ENCODE results near the gene VAMP5.

The VAMP5 gene

DNA sequence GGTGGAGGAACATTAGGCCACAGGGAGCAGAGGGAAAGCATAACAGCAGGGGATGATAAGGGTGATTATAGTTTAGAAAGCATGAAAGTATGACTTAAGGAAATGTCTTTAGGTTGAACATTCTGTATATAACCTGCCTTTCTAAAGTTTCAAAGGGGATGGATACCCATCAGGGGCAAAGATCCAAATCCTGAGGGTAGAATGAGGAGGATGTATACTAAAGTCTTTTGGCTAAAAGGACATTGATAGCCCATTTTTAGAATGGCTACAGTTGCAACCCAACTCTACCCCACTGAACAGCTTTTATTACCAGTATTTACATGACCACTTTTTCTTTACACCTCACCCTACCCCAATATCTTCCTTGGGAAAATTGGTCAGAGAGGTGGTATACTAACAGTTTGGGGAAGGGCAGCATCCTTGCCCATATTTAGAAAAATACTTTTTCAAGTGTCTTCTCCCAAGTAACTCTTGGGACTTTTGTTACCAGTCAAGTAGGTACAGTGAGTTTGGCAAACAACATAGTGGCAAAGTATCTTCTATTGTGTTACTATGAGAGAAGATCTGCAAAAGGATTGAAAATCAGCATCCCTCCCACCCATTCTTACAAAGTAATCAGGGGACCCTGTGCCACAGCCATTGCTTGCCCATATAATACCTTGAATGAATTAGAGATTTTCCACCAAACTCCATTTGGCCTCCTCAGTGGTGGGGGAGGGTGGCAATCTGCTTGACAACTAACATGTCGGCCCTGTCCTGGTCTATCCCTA, 37.0 kb upstream of the VAMP5 start:
- DNase-seq: no peak
- Histone ChIP-seq H3K4me3 (ENCODE audit: low read length) (no peak overlapping the region), H3K79me2 (ENCODE audit: low read length) (peaks cover 10% of the 10 kb centered on the region), H3K36me3 (replicated peaks; ENCODE audit: insufficient read depth, low read length) (peaks cover 10% of the 10 kb centered on the region), H2AFZ (ENCODE audit: low read length) (no peak overlapping the region), H3K27ac (ENCODE audit: low read length) (no peak overlapping the region), H4K20me1 (ENCODE audit: insufficient read depth, low read length) (peaks cover 13% of the 10 kb centered on the region; the same call in 1 of the 2 replicates), H3K9me2 (replicated peaks; ENCODE audit: insufficient read depth, low read length) (no peaks in the 10 kb centered on the region), H3K4me1 (ENCODE audit: low read length) (no peaks in the 10 kb centered on the region), H3F3A (ENCODE audit: insufficient read depth, low read length) (peaks cover 52% of the 10 kb centered on the region), H3K9me3 (replicated peaks; ENCODE audit: insufficient read depth, low read length) (no peaks in the 10 kb centered on the region), H3K27me3 (replicated peaks; ENCODE audit: insufficient read depth, low read length) (no peaks in the 10 kb centered on the region), H3K9ac (ENCODE audit: low read length) (no peak overlapping the region), H3K4me2 (ENCODE audit: low read depth, low read length) (no peak overlapping the region)
- no peak for TF ChIP-seq EZH2phosphoT487 (IDR thresholded peaks at IDR 0.05; ENCODE audit: low read length)
- TF ChIP-seq, protein P1, sequence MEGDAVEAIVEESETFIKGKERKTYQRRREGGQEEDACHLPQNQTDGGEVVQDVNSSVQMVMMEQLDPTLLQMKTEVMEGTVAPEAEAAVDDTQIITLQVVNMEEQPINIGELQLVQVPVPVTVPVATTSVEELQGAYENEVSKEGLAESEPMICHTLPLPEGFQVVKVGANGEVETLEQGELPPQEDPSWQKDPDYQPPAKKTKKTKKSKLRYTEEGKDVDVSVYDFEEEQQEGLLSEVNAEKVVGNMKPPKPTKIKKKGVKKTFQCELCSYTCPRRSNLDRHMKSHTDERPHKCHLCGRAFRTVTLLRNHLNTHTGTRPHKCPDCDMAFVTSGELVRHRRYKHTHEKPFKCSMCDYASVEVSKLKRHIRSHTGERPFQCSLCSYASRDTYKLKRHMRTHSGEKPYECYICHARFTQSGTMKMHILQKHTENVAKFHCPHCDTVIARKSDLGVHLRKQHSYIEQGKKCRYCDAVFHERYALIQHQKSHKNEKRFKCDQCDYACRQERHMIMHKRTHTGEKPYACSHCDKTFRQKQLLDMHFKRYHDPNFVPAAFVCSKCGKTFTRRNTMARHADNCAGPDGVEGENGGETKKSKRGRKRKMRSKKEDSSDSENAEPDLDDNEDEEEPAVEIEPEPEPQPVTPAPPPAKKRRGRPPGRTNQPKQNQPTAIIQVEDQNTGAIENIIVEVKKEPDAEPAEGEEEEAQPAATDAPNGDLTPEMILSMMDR (IDR thresholded peaks at IDR 0.05; ENCODE audit: low read length): no peak
- TF ChIP-seq EZH2 (optimal IDR thresholded peaks at IDR 0.05; ENCODE audit: low read depth, low read length): no peak

DNA sequence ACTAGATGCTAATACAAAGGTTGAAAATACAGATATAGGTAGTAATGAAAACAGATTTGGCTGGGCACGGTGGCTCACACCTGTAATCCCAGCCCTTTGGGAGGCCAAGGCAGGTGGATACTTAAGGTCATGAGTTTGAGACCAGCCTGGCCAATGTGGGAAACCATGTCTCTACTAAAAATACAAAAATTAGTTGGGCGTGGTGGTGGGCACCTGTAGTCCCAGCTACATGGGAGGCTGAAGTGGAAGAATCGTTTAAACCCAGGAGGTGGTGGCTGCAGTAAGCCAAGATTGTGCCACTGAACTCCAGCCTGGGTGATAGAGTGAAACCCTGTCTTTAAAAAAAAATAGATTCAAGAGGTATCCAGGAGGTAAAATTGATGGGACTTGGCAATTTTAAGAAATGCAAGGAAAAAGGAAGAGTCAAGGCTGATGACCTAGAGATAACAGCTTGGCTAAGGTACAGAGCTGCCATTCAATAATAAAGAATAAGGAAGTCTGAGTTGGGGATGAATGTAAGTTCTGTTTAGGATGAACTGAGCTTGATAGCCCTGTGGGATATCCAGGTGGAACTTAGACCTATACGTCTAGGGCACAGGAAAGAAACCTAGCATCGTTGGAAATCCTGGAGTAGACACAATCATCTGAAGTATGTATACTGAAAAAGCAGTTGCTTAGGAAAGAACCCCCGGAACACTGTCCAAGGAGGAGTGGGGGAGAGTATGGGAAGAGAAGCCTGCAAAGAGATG, 36.2 kb upstream of the VAMP5 start:
- Histone ChIP-seq H3K27ac (ENCODE audit: low read length) (no peak overlapping the region), H3K9me3 (replicated peaks; ENCODE audit: insufficient read depth, low read length) (no peaks in the 10 kb centered on the region), H3K4me1 (ENCODE audit: low read length) (no peaks in the 10 kb centered on the region), H3F3A (ENCODE audit: insufficient read depth, low read length) (peaks cover 44% of the 10 kb centered on the region), H3K4me3 (ENCODE audit: low read length) (no peak overlapping the region), H3K4me2 (ENCODE audit: low read depth, low read length) (no peak overlapping the region), H3K79me2 (ENCODE audit: low read length) (peaks cover 3% of the 10 kb centered on the region), H3K27me3 (replicated peaks; ENCODE audit: insufficient read depth, low read length) (no peaks in the 10 kb centered on the region), H2AFZ (ENCODE audit: low read length) (no peak overlapping the region), H3K9me2 (replicated peaks; ENCODE audit: insufficient read depth, low read length) (no peaks in the 10 kb centered on the region), H3K9ac (ENCODE audit: low read length) (no peak overlapping the region), H4K20me1 (ENCODE audit: insufficient read depth, low read length) (peaks cover 5% of the 10 kb centered on the region; the same call in 1 of the 2 replicates), H3K36me3 (replicated peaks; ENCODE audit: insufficient read depth, low read length) (peaks cover 3% of the 10 kb centered on the region)
- no peak for DNase-seq
- TF ChIP-seq, protein P1 (IDR thresholded peaks at IDR 0.05; ENCODE audit: low read length): no peak
- TF ChIP-seq EZH2 (optimal IDR thresholded peaks at IDR 0.05; ENCODE audit: low read depth, low read length): no peak
- no peak for TF ChIP-seq EZH2phosphoT487 (IDR thresholded peaks at IDR 0.05; ENCODE audit: low read length)

DNA sequence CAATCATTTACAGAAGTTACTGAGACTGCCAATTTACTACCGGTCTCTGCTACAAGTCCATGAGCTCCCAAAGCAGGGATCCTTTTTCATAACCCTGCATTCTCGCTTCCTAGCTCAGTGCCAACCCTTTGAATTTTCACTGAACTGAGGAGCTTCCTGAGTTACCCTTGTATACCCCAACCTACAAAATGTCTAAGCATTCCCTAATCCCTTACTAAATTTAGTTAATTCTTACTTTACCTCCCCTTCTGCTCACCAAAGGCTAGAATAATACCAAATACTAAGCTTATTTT, 35.7 kb upstream of the VAMP5 start:
- no peaks in the 10 kb centered on the region for H3K9me3 ChIP-seq (replicated peaks; ENCODE audit: insufficient read depth, low read length)
- H3K9me2 ChIP-seq (replicated peaks; ENCODE audit: insufficient read depth, low read length): no peaks in the 10 kb centered on the region
- H2AFZ ChIP-seq (ENCODE audit: low read length): no peak overlapping the region
- peaks cover 41% of the 10 kb centered on the region for H3F3A ChIP-seq (ENCODE audit: insufficient read depth, low read length)
- no peak overlapping the region for H3K4me3 ChIP-seq (ENCODE audit: low read length)
- H3K4me2 ChIP-seq (ENCODE audit: low read depth, low read length): no peak overlapping the region
- H3K36me3 ChIP-seq (replicated peaks; ENCODE audit: insufficient read depth, low read length): no peaks in the 10 kb centered on the region; the same call in 1 of the 2 replicates
- TF ChIP-seq EZH2phosphoT487 (IDR thresholded peaks at IDR 0.05; ENCODE audit: low read length) (no peak), EZH2 (optimal IDR thresholded peaks at IDR 0.05; ENCODE audit: low read depth, low read length) (no peak)
- TF ChIP-seq, protein P1 (IDR thresholded peaks at IDR 0.05; ENCODE audit: low read length): no peak
- no peak overlapping the region for H3K27ac ChIP-seq (ENCODE audit: low read length)
- no peak for DNase-seq
- H4K20me1 ChIP-seq (ENCODE audit: insufficient read depth, low read length): peaks cover 3% of the 10 kb centered on the region; the same call in 1 of the 2 replicates
- no peaks in the 10 kb centered on the region for H3K79me2 ChIP-seq (ENCODE audit: low read length)
- H3K9ac ChIP-seq (ENCODE audit: low read length): no peak overlapping the region
- H3K4me1 ChIP-seq (ENCODE audit: low read length): no peaks in the 10 kb centered on the region
- H3K27me3 ChIP-seq (replicated peaks; ENCODE audit: insufficient read depth, low read length): no peaks in the 10 kb centered on the region

Data from MM.1S (cell line).